Measurements from ENCODE around the gene ACSL1. TPM values are rescaled to one million over a fixed set of nuclear protein-coding genes. Genes with fewer than 3 reads are reported as not detected.
A peak's percentile ranks its signal among the peaks of the same experiment; 100 is the strongest.

ACSL1 gene
- total RNA-seq = 35.0 and 42.9 TPM in 2 replicates

DNA sequence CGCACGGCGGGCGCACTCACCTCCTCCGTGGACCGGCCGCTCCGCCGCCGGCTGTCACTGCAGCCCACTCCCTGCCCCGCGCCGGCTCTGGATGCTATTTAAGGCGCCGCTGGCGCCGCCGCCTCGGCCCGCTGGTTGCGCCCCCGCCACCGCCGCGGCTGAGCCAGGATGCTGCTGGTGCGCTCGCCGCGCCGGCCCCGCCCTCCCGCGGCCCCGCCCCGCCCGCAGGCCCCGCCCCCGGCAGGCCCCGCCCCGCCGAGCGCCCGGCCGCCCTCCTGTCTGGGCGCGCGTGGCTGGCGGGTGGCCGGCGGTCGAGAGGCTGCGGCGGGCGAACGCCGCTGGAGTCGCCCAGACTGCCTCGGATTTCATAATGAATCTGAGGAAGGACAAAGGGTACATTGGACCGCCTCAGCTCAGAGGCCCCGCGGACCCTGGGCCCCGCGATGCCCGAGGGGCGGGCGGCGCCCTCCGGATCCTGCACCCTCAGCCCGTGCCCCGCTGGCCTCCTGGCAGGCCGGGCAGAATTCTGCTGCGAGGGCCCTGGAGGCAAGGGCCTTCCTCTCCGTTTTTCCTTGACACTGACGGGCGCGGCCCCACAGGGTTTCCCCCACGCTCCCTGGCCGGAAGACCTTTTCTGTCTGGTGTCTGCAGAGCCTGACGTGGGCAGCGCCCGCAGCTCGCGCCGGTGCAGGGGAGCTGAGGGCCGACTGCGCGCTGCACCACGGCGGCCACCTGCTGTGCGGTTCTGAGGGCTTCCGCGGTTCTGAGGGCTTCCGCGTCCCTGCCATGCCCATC, at the start of gene ACSL1:
Gene ACSL1, minus strand, starts transcription at position 73 of the 795 bp plus-strand sequence. CDS start 22,454 bp downstream, outside the sequence.
- TF ChIP-seq CTCF (IDR thresholded peaks at IDR 0.05; ENCODE audit: insufficient read depth, low read length, poor library complexity, severe bottlenecking) = no peak
- no peaks in the 10 kb centered on the region for H3K27me3 ChIP-seq (ENCODE audit: control insufficient read depth, insufficient read depth, low read length)

GRCh38 chr4:184873054-184873453, 47.3 kb upstream of the ACSL1 start:
- H3K4me3 ChIP-seq (ENCODE audit: low read depth, low read length) = no peak overlapping the region
- no peak for DNase-seq (ENCODE audit: low read depth)

More for the DNA sequence above, at the start of gene ACSL1:
- DNase-seq (ENCODE audit: low read depth) = no peak
- Histone ChIP-seq H3K36me3 (ENCODE audit: control insufficient read depth, insufficient read depth, low read length) (no peaks in the 10 kb centered on the region), H3K4me3 (ENCODE audit: low read depth, low read length) (peak within 1 kb of the TSS; percentile 80)

DNA sequence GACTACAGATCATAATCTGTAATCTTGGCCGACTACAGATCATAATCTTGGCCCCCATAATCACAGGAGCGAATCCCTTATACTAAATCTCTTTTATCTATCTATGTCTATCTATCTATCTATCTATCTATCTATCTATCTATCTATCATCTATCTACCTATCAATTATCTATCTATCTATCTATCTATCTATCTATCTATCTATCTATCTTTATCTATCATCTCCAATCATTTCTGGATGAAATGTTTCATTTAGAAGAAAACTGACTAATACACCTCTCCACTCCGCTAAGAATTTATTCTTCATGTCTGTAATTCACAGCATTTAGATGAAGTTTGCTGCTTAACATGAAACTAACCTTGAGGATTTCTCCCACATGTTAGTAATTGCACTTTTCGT, 45.0 kb upstream of the ACSL1 start:
- Histone ChIP-seq H3K27me3 (ENCODE audit: control insufficient read depth, insufficient read depth, low read length) (no peaks in the 10 kb centered on the region), H3K36me3 (ENCODE audit: control insufficient read depth, insufficient read depth, low read length) (no peaks in the 10 kb centered on the region), H3K4me3 (ENCODE audit: low read depth, low read length) (no peak overlapping the region)
- no peak for DNase-seq (ENCODE audit: low read depth)
- TF ChIP-seq CTCF (IDR thresholded peaks at IDR 0.05; ENCODE audit: insufficient read depth, low read length, poor library complexity, severe bottlenecking) = no peak

More at GRCh38 chr4:184873054-184873453, 47.3 kb upstream of the ACSL1 start:
- H3K27me3 ChIP-seq (ENCODE audit: control insufficient read depth, insufficient read depth, low read length) = no peaks in the 10 kb centered on the region
- no peak for TF ChIP-seq CTCF (IDR thresholded peaks at IDR 0.05; ENCODE audit: insufficient read depth, low read length, poor library complexity, severe bottlenecking)
- no peaks in the 10 kb centered on the region for H3K36me3 ChIP-seq (ENCODE audit: control insufficient read depth, insufficient read depth, low read length)

DNA sequence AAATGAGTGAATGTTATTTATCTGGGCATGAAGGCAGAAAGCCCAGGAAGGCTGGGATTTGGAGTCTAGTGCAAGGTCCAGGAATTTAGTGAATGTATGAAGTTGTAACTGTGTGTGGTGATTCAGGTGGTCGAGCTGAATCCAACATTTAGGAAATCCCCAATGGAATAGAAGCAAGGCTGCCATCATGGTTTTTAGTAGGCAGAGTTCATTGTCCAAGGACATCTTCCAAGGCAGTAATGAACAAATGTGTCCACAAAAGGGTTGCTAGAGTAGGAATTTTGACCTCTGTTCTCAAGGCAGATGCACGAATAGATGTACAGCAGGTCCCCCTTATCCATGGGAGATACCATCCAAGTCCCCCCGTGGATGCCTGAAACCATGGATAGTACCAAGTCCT, 42.9 kb upstream of the ACSL1 start:
- Histone ChIP-seq H3K27me3 (ENCODE audit: control insufficient read depth, insufficient read depth, low read length) (no peaks in the 10 kb centered on the region), H3K36me3 (ENCODE audit: control insufficient read depth, insufficient read depth, low read length) (no peaks in the 10 kb centered on the region), H3K4me3 (ENCODE audit: low read depth, low read length) (no peak overlapping the region)
- no peak for TF ChIP-seq CTCF (IDR thresholded peaks at IDR 0.05; ENCODE audit: insufficient read depth, low read length, poor library complexity, severe bottlenecking)
- no peak for DNase-seq (ENCODE audit: low read depth)

DNA sequence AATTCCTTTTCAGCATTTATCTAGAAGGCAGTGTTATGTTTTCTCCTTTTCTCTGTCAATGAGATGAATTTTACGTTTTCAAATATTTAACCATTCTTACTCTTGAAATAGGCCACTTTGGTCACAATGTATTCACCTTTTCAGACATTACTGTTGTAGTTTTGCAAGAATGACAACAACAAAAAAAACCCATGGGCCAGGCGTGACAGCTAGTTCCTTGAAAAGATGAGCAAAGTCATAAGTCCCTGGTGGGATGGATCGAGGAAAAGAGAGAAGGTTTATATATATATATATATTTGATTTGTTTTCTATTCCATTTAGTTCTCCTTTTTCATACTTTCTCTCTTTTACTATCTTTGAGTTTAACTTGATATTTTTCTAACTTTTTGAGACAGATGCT, 38.1 kb upstream of the ACSL1 start:
- Histone ChIP-seq H3K36me3 (ENCODE audit: control insufficient read depth, insufficient read depth, low read length) (no peaks in the 10 kb centered on the region), H3K27me3 (ENCODE audit: control insufficient read depth, insufficient read depth, low read length) (no peaks in the 10 kb centered on the region), H3K4me3 (ENCODE audit: low read depth, low read length) (no peak overlapping the region)
- no peak for DNase-seq (ENCODE audit: low read depth)
- no peak for TF ChIP-seq CTCF (IDR thresholded peaks at IDR 0.05; ENCODE audit: insufficient read depth, low read length, poor library complexity, severe bottlenecking)

DNA sequence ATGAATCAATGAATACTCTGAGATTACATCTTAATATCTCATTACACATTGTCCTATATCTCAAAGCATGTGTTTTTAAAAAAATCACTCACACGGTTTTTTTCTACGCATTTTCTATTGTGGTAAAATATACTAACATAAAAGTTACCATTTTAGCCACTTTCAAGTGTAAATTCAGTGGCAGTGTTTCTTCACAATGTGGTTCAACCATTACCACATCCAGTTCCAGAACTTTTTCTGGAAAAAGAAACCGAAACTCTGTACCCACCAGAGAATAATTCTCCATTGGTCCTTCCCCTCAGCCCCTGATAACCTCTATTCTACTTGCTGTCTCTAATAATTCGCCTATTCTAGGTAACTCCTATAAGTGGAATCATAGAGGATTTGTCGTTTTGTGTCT, 35.3 kb upstream of the ACSL1 start:
- no peak overlapping the region for H3K4me3 ChIP-seq (ENCODE audit: low read depth, low read length)
- H3K36me3 ChIP-seq (ENCODE audit: control insufficient read depth, insufficient read depth, low read length) = no peaks in the 10 kb centered on the region
- DNase-seq (ENCODE audit: low read depth) = no peak
- H3K27me3 ChIP-seq (ENCODE audit: control insufficient read depth, insufficient read depth, low read length) = no peaks in the 10 kb centered on the region
- no peak for TF ChIP-seq CTCF (IDR thresholded peaks at IDR 0.05; ENCODE audit: insufficient read depth, low read length, poor library complexity, severe bottlenecking)

Data from kidney epithelial cell (primary cell).